GM19395 (cell line): ENCODE measurements around the gene CD96.
"Not testable (repeated sequence)": the region's sequence is repeated elsewhere in the genome, so short reads cannot be mapped to it uniquely, and the experiment has no call there.

Experiments
- ATAC-seq: cut with Tn5 transposase; IDR thresholded peaks from one replicate; pipeline ENCODE4 v1.9.1; 2021; ENCODE audit warnings: mild to moderate bottlenecking, moderate library complexity; ENCODE audit not compliant: unreplicated experiment

CD96 gene

DNA sequence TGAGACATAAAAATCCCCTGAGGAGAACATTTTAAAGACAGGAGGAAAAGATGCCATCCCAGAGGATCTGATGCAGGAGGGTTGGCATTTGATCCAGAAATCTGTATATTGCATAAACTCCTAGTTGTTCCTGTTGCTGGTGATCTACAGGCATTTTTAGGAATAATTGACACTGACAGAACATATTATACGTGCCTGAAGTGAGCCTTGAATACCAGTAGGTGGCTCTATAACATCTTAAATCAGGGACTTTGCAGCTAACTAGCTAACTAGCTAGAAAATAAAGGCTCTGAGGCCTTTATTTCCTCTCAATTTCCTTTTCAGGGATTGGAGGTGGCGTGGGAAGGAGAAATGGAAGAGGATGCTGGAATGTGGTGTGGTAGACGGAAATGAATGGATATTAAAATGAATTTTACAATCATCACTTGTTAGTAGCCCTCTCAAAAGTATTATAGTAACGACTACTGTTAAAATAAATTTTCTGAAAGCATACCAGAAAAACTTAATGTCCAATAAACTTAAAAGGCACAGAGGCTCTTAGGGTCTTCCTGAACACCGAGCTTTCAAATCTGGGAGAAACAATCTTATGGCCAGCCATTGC is 127.0 kb downstream of the CD96 start:
- peak; percentile 45 for ATAC-seq

- ATAC-seq: no peak
These were observed 128.1 kb downstream of the CD96 start for GRCh38 chr3:111669926-111670630.

DNA sequence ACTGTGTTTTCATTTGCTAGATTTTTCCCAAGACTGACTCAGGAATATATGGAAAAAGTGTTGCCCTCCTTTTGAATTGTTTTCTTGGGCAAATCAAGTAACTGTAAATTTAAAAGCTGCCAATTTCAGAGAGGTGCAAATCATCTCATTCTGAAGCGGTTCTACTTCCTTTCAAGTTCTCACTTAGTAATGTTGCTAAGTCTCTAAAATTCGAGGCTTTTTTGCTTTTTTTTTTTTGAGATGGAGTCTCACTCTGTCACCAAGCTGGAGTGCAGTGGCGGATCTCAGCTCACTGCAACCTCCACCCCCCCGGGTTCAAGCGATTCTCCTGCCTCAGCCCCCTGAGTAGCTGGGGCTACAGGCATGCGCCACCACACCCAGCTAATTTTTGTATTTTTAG is 130.5 kb downstream of the CD96 start:
- ATAC-seq: not testable (repeated sequence)

DNA sequence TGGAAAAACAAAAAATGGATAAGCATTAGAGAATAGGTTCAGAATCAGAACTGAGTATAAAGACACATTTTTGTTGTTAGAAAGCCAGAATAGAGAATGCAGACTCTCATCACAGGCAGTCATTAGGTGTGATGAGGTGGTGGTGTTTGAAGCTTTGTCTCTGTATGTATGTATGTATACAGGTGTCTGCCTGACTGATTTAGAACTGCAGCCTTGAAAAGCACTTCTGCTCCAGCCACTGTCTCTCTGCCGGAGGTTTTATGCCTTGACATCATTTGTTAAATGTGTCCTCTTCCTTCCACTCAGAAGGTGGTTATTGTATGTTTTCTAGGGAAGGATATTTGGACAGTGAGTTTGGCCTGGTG is 133.8 kb downstream of the CD96 start:
- ATAC-seq: no peak

- no peak for ATAC-seq
These were observed 134.4 kb downstream of the CD96 start for GRCh38 chr3:111676211-111677006.

- ATAC-seq: no peak
These were observed 135.0 kb downstream of the CD96 start for GRCh38 chr3:111677007-111677392.

DNA sequence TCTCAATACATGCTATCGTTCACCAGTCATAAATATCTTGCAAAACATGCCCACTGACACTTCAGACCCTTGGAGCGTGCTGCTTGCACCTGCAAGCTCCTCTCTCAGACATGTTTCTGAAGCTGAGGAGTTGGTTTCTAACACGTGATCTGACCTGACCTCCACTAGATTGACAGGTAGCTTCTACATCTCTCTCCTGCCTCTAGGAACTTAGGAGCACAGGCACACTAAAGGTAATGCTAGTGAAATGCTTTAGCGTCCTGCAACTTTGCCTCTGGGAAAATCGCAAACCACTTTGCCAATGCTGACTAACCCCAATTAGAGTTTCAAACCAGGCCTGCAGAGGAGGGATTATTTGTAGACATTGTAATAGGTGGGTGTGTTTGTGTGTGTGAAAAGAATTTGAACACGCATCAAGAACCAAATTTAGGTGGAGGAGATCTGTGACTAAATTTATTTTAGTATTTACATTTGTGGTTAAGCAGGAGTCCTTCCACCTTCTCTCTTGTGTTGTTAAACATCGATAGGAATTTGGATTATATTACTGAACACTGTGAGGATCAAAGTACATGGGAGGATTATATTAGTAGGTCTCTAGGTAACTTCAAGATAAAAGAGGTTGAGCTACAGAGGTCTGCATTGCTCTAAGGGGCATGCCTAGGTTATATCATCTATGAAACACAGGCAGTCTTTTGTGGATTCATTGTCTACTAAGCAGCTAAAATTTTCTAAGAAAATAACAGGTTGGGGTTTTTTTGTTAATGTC is 139.8 kb downstream of the CD96 start:
- peak; percentile 65 for ATAC-seq

GRCh38 chr3:111684640-111685039 is 142.6 kb downstream of the CD96 start:
- ATAC-seq: no peak

DNA sequence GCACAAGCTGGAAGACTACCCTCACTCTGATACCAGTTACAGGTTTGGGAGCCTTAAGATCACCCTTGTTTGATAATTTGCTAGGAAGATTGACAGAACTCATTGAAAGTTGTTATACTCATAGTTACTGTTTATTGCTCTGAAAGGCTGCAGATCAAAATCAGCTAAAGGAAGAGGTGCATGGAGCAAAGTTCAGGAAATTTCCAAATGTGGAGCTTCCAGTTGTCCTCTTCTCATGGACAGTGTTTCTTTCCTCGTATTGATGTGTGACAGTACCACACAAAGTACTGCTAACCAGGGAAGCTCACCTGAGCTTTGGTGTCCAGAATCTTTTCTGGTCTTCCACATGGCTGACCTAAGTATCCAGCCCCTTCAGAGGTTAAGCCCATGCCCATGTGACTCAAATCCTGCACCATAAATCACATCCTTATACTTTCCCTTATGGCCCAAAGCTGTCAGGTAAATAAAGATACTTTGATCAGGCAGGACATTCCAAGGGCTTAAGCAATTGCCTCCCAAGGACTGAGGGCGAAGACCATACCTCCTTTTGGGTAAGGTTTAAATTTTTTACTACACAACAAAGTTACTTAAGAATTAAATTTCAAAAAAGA is 146.3 kb downstream of the CD96 start:
- no peak for ATAC-seq

DNA sequence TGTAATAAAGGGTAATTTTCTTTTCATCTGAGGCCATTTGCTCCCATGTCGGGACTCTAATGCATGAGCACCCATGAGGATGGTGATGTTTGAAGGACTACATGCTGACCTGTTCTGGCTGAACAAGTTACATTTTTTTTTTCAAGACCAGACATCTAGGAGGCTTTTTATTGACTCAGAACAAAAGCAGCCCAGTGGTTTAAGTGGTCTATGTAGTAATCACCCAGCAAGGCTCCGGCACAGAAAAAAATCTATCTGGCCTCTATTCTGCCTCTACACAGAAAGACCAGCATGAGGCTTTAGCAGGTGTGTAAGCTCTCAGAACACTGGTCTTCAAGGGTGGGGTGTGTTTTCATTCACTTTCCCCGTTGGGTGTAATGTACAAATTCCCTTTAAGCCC is 148.2 kb downstream of the CD96 start:
- ATAC-seq: peak; percentile 85

DNA sequence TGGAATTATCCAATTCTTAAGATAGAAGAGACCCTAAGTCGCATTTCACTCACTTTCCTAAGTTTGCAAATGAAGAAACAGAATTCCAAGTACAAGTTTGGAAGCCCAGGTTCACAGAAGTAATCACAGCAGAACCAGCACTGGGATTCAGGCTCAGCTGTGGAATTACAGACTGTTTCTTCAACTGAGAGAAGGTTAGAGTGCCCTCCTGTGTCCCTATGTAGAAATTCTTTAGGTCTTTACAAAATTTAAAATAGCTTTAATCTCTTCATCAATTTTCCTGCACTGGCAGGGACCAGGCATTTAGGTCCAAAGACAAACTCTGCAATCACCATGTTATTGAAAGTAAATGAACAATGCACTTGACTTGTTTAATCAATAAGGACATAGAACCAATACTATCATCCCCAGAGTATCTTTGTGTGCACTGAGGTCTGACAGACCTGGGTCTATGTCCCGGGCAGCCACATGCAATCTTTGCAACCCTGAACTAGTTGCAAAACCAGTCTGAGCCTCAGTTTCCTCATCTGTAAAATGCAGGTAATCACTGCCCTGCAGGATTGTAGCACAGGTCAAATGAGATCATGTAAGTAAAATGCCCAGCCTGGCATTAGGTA is 149.4 kb downstream of the CD96 start:
- no peak for ATAC-seq

GRCh38 chr3:111692593-111693552 is 150.9 kb downstream of the CD96 start:
- ATAC-seq: no peak

GRCh38 chr3:111694471-111694870 is 152.5 kb downstream of the CD96 start:
- no peak for ATAC-seq

- ATAC-seq: no peak
These were observed 153.7 kb downstream of the CD96 start for GRCh38 chr3:111695636-111696117.

DNA sequence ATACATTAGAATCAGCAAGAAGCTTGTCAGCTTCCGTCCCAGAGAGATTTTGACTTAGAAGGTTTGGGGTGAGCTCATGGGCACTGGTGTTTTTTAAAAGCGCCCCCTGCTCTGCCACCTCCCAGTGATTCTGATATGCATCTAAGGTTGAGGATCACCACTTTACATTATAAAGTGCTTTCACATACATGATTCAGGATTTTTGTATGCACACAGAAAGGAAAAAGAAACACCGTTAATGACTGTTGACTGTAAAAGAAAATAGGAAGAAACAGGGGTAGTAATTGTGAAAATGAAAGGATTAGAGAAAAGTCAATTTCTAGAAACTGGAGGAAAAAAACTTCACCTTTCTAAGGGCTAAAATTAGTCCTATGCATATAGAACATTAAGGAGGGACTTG is 158.1 kb downstream of the CD96 start:
- ATAC-seq: peak; percentile 72

DNA sequence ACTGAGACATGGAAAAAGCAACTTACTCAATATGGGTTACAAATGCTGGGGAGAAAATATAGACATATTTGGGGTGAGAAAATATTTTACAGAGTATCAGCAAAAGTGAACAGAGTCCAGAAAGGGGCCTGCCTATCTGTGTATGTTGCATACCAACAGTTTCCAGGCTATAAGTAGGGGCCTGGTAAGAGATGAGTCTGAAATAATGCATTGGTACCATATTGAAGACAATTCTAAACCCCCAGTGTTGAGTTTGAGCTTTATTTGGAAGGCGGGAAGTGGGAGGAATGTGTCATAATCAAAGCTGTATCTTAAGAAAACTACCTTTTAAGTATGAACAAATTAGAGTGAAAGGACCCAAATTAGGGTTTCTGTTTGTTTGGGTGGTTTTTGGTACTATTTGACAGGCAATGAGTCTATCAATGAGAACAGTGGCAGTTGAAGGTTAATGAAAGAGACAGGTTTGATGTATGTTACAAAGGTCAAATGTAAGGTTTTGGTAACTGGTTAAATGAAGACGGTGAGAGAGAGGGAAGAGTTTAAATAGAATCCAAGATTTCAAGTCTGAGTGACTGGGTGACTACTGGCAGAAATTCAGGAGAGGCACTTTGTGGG is 159.4 kb downstream of the CD96 start:
- no peak for ATAC-seq
